Measurements from ENCODE around the gene CCDC82.
"Not testable (repeated sequence)": the region's sequence is repeated elsewhere in the genome, so short reads cannot be mapped to it uniquely, and the experiment has no call there.

CCDC82 gene

GRCh38 chr11:96389720-96390487 is at the start of gene CCDC82, which contains the start of gene JRKL:
TSS of gene CCDC82 (minus strand) at chr11:96389912. CDS start at chr11:96384747, 5,165 bp downstream.
TSS of gene JRKL (plus strand) at chr11:96390013. CDS start at chr11:96390650, 637 bp downstream.
- no peaks in the 10 kb centered on the region for H3K27me3 Mint-ChIP-seq
- peak within 1 kb of the TSS; percentile 87 to 90 for H3K4me3 Mint-ChIP-seq
- DNase-seq = peak; percentile 96
- H3K36me3 Mint-ChIP-seq = peaks cover 14 to 17% of the 10 kb centered on the region in 2 donors
- no peaks in the 10 kb centered on the region for H3K9me3 Mint-ChIP-seq
- peaks cover 14 to 41% of the 10 kb centered on the region in 2 donors for H3K4me1 Mint-ChIP-seq
- ATAC-seq (replicated peaks) = peak; percentile 96 to 98
- peak within 1 kb of the TSS; percentile 95 for H3K27ac Mint-ChIP-seq

DNA sequence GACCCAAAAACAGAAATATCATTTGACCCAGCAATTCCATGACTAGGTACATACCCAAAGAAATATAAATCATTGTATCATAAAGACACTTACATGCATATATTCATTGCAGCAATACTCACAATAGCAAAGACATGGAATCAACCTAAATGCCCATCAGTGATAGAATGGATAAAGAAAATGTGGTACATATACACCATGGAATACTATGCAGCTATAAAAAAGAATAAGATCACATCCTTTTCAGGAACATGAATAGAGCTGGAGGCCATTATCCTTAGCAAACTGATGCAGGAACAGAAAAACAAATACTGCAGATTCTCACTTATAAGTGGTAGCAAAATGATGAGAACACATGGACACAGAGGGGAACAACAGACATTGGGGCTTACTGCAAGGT is 42.9 kb upstream of the CCDC82 start:
- not testable (repeated sequence) for H3K36me3 Mint-ChIP-seq; H3K4me3 Mint-ChIP-seq; H3K27ac Mint-ChIP-seq; H3K4me1 Mint-ChIP-seq; DNase-seq; ATAC-seq (replicated peaks); H3K9me3 Mint-ChIP-seq
- peaks cover 44 to 59% of the 10 kb centered on the region in 2 donors for H3K27me3 Mint-ChIP-seq

DNA sequence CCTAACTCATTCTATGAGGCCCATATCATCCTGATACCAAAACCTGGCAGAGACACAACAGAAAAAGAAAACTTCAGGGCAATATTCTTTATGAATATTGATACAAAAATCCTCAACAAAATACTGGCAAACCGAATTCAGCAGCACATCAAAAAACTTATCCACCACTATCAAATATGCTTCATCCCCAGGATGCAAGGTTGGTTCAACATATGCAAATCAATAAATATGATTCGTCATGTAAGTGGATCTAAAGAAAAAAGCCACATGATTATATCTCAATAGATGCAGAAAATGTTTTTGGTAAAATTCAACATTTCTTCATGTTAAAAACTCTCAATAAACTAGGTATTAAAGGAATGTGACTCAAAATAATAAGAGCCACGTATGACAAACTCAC is 41.0 kb upstream of the CCDC82 start:
- DNase-seq (no peak), ATAC-seq (replicated peaks) (no peak)
- peaks cover 2 to 4% of the 10 kb centered on the region in 2 donors for H3K36me3 Mint-ChIP-seq
- H3K27me3 Mint-ChIP-seq = peaks cover 34 to 39% of the 10 kb centered on the region in 2 donors
- H3K9me3 Mint-ChIP-seq = peaks cover 5% of the 10 kb centered on the region in 2 donors
- no peak overlapping the region for H3K27ac Mint-ChIP-seq
- no peak overlapping the region for H3K4me3 Mint-ChIP-seq
- no peaks in the 10 kb centered on the region for H3K4me1 Mint-ChIP-seq

DNA sequence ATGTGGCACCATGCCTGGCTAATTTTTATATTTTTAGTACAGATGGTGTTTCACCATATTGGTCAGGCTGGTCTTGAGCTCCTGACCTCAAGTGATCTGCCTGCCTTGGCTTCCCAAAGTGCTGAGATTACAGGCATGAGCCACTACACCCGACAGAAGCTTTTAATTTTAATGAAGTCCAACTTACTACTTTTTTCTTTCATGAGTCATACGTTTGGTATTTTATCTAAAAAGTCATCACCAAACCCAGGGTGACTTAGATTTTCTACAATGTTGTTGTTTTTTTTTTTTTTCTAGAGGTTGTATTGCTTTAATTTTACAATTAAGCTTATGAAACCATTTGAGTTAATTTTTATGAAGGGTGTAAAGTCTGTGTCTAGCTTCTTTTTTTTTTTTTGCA is 35.0 kb upstream of the CCDC82 start:
- Mint-ChIP-seq H3K4me3 (no peak overlapping the region), H3K36me3 (no peaks in the 10 kb centered on the region), H3K27me3 (peaks cover 13 to 14% of the 10 kb centered on the region in 2 donors), H3K9me3 (no peaks in the 10 kb centered on the region), H3K27ac (no peak overlapping the region), H3K4me1 (no peaks in the 10 kb centered on the region)
- ATAC-seq (replicated peaks) (no peak), DNase-seq (no peak)

- Mint-ChIP-seq H3K9me3 (no peaks in the 10 kb centered on the region), H3K27me3 (peaks cover 23 to 31% of the 10 kb centered on the region in 2 donors), H3K36me3 (no peaks in the 10 kb centered on the region), H3K4me3 (no peak overlapping the region), H3K27ac (no peak overlapping the region), H3K4me1 (no peaks in the 10 kb centered on the region)
- DNase-seq (no peak), ATAC-seq (replicated peaks) (no peak)
These were observed 23.7 kb upstream of the CCDC82 start for GRCh38 chr11:96413408-96413807.

- Mint-ChIP-seq H3K9me3 (no peaks in the 10 kb centered on the region), H3K36me3 (no peaks in the 10 kb centered on the region), H3K4me3 (no peak overlapping the region), H3K27me3 (peaks cover 23 to 31% of the 10 kb centered on the region in 2 donors), H3K4me1 (no peaks in the 10 kb centered on the region), H3K27ac (no peak overlapping the region)
- DNase-seq (no peak), ATAC-seq (replicated peaks) (no peak)
These were observed 23.2 kb upstream of the CCDC82 start for GRCh38 chr11:96412761-96413381.

DNA sequence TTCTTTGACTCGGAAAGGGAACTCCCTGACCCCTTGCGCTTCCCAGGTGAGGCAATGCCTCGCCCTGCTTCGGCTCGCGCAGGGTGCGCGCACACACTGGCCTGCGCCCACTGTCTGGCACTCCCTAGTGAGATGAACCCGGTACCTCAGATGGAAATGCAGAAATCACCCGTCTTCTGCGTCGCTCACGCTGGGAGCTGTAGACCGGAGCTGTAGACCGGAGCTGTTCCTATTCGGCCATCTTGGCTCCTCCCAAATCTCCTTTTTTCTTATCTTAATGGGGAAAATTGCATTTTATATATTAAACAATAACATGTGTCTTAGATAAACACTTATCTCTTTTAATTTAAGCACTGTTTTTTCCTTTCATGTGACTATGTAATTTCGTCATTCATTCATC is 21.7 kb upstream of the CCDC82 start:
- H3K36me3 Mint-ChIP-seq; DNase-seq; H3K4me1 Mint-ChIP-seq; ATAC-seq (replicated peaks); H3K9me3 Mint-ChIP-seq; H3K27ac Mint-ChIP-seq: not testable (repeated sequence)
- Mint-ChIP-seq H3K4me3 (peak overlapping the region; percentile 6 to 29), H3K27me3 (peaks cover 23 to 31% of the 10 kb centered on the region in 2 donors)

GRCh38 chr11:96400697-96401096 is 11.0 kb upstream of the CCDC82 start:
- Mint-ChIP-seq H3K9me3 (no peaks in the 10 kb centered on the region), H3K4me3 (no peak overlapping the region), H3K27ac (no peak overlapping the region), H3K4me1 (no peaks in the 10 kb centered on the region), H3K27me3 (no peaks in the 10 kb centered on the region), H3K36me3 (no peaks in the 10 kb centered on the region)
- no peak for ATAC-seq (replicated peaks)
- DNase-seq = no peak

DNA sequence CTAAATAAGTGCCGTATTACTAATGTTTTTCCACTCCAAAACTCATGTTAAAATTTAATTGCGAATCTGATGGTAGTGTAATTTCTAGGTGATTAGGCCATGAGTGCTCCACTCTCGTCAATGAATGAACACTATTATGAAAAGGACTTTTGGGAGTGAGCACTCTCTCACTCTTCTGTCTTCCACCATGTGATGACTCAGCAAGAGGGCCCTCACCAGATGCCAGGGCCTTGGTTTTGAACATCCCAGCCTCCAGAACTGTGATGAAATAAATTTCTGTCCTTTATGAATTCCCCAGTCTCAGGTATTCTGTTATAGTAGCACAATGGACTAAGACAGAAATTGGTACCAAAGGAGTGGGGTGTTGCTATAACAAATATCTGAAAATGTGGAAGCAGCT is 8.2 kb upstream of the CCDC82 start:
- H3K9me3 Mint-ChIP-seq = no peaks in the 10 kb centered on the region
- no peaks in the 10 kb centered on the region for H3K36me3 Mint-ChIP-seq
- DNase-seq (no peak), ATAC-seq (replicated peaks) (no peak)
- no peak overlapping the region for H3K4me3 Mint-ChIP-seq
- H3K4me1 Mint-ChIP-seq = no peaks in the 10 kb centered on the region
- no peaks in the 10 kb centered on the region for H3K27me3 Mint-ChIP-seq
- H3K27ac Mint-ChIP-seq = no peak overlapping the region

GRCh38 chr11:96396637-96397036 is 6.9 kb upstream of the CCDC82 start:
- Mint-ChIP-seq H3K27ac (no peak overlapping the region), H3K36me3 (peaks cover 1 to 3% of the 10 kb centered on the region in 2 donors), H3K9me3 (no peaks in the 10 kb centered on the region), H3K4me3 (no peak overlapping the region), H3K4me1 (peaks cover 2 to 6% of the 10 kb centered on the region in 2 donors), H3K27me3 (no peaks in the 10 kb centered on the region)
- no peak for ATAC-seq (replicated peaks)
- no peak for DNase-seq

GRCh38 chr11:96394773-96395172 is 5.1 kb upstream of the CCDC82 start:
- Mint-ChIP-seq H3K27ac (no peak overlapping the region), H3K27me3 (no peaks in the 10 kb centered on the region)

DNA sequence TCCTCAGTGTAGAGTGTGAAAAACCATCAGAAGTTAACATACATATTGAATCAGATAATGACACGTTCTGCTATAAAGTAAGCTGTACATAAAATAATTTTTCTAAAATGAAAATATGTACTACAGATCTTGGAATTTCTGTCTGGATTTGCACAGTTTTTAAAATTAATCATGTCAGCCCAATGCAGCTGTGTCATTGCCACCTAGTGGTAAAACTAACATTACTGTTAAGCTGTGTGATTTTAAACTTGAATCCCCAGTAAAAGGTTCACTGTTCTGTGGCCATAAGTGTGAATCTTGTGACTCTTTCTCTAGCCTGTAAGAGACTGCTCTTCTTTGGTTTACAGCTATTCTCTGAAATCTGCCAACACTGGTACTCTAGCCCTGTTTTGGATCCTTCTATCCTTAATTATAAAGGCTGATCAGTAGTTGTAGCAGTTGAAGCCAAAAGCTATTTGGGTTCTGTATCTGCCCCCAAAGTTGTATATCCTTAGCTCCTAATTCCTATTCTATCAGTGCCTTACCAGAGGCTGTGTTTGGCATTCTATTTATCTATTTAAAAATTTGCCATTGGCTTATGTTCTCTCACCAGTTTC is 4.1 kb upstream of the CCDC82 start:
- H3K9me3 Mint-ChIP-seq = no peaks in the 10 kb centered on the region
- ATAC-seq (replicated peaks) (no peak), DNase-seq (no peak)
- peaks cover 5 to 22% of the 10 kb centered on the region in 2 donors for H3K4me1 Mint-ChIP-seq
- no peaks in the 10 kb centered on the region for H3K27me3 Mint-ChIP-seq
- no peak overlapping the region for H3K4me3 Mint-ChIP-seq
- no peak overlapping the region for H3K27ac Mint-ChIP-seq
- H3K36me3 Mint-ChIP-seq = peaks cover 9 to 12% of the 10 kb centered on the region in 2 donors

More at GRCh38 chr11:96394773-96395172, 5.1 kb upstream of the CCDC82 start:
- ATAC-seq (replicated peaks) (no peak), DNase-seq (no peak)
- peaks cover 5 to 20% of the 10 kb centered on the region in 2 donors for H3K4me1 Mint-ChIP-seq
- H3K4me3 Mint-ChIP-seq = no peak overlapping the region
- H3K36me3 Mint-ChIP-seq = peaks cover 9 to 12% of the 10 kb centered on the region in 2 donors
- H3K9me3 Mint-ChIP-seq = no peaks in the 10 kb centered on the region

DNA sequence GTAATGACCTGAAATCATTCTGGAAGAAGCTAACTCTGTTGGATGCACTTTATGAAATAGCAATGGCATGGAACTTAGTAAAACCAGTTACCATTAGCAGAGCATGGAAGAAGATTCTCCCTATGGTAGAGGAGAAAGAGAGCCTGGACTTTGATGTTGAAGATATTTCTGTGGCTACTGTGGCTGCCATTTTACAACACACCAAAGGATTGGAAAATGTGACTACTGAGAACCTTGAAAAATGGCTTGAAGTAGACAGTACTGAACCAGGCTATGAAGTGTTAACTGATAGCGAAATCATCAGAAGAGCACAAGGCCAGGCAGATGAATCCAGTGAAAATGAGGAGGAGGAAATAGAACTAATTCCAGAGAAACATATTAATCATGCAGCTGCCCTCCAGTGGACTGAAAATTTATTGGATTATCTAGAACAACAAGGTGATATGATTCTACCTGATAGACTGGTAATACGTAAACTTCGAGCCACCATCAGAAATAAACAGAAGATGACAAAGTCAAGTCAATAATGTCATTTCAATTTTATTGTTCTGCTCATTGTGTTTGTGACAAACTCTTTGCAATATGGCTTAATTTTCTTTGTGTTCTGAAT is 2.1 kb upstream of the CCDC82 start:
- no peak for DNase-seq
- Mint-ChIP-seq H3K4me3 (no peak overlapping the region), H3K9me3 (no peaks in the 10 kb centered on the region)

GRCh38 chr11:96390488-96390792 is 728 bp upstream of the CCDC82 start:
- Mint-ChIP-seq H3K27me3 (no peaks in the 10 kb centered on the region), H3K36me3 (peaks cover 9 to 12% of the 10 kb centered on the region in 2 donors), H3K9me3 (no peaks in the 10 kb centered on the region), H3K4me3 (peak overlapping the region; percentile 87 to 90), H3K27ac (peak overlapping the region; percentile 95), H3K4me1 (peaks cover 12 to 36% of the 10 kb centered on the region in 2 donors)
- ATAC-seq (replicated peaks) = no peak
- no peak for DNase-seq

More for the DNA sequence above, 2.1 kb upstream of the CCDC82 start:
- Mint-ChIP-seq H3K27ac (no peak overlapping the region), H3K27me3 (no peaks in the 10 kb centered on the region), H3K36me3 (peaks cover 9 to 12% of the 10 kb centered on the region in 2 donors), H3K4me1 (peaks cover 12 to 35% of the 10 kb centered on the region in 2 donors)
- ATAC-seq (replicated peaks) = no peak

Data from stimulated activated naive B cell treated with anti-CD40 and anti-IgM and Interleukin-4, amounts not matched to agents 10 μg/mL and 1 μg/mL and 100 μg/mL, for 72 hours (primary cell).